T-helper 1 cell (primary cell): ENCODE results near the gene WDFY1.
"Not testable (repeated sequence)": the region's sequence is repeated elsewhere in the genome, so short reads cannot be mapped to it uniquely, and the experiment has no call there.

Source experiments
- DNase-seq, 5 donors: peaks; one replicate each; pipeline ENCODE4 v3.0.0-alpha.2; 2012 to 2020

The WDFY1 gene

DNA sequence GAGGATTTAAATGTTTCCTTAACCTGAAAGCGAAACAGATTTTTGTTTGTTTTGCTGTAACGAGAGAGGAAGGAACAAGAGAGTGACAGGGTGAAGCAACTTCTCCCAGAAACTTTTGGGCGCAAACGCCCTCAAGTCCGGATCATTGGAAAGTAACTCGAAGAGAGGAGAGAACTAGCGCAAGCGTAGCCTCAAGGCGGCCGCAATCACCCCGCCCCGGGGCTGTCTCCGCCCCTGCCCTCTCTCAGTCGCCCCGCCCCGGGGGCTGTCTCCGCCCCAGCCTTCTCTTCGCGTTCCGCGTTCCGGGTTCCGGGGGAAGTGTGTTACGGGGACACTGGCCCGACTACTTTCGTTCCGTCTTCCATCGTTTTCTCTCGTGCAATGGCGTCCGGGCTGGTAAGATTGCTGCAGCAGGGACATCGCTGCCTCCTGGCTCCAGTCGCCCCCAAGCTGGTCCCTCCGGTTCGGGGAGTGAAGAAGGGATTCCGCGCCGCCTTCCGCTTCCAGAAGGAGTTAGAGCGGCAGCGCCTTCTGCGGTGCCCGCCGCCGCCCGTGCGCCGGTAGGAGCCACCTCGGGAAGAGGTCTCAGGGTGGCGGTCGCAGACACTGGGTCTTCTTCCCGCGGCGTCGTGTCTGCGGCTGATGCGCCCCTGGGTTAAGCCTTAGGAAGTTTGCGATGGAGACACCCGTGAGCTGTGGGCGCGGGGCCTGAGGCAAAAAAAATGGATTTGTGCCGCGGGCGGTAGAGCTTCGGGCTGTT is 12.1 kb upstream of the WDFY1 start, which contains the start of gene MRPL44:
TSS of gene MRPL44 (plus strand) at position 372 of the 760 bp plus-strand sequence. CDS start at position 382, 10 bp downstream.
- DNase-seq, result peak; percentile 89 to 97 (median 93)

GRCh38 chr2:223956300-223956699 is 11.2 kb upstream of the WDFY1 start:
- peak in 1 of 5 donors; percentile 22 for DNase-seq

DNA sequence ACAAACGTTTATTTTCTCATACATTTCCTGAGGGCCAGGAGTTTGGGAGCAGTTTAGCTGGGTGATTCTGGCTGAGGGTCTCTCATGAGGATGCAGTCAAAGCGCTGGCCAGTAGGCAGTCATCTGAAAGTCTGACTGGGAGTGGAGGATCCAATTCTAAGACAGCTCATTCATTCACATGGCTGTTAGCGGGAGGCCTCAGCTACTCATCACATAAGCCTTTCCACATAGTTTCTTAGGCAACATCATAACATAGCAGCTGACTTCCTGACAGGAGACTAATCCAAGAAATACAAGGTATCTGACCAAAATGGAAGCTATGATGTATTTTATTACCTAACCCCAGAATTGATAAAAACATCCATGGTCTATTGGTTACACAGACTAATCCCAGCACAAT is 9.3 kb upstream of the WDFY1 start:
- no peak for DNase-seq

- DNase-seq, result no peak
Measured at GRCh38 chr2:223952280-223952968, 7.3 kb upstream of the WDFY1 start.

DNA sequence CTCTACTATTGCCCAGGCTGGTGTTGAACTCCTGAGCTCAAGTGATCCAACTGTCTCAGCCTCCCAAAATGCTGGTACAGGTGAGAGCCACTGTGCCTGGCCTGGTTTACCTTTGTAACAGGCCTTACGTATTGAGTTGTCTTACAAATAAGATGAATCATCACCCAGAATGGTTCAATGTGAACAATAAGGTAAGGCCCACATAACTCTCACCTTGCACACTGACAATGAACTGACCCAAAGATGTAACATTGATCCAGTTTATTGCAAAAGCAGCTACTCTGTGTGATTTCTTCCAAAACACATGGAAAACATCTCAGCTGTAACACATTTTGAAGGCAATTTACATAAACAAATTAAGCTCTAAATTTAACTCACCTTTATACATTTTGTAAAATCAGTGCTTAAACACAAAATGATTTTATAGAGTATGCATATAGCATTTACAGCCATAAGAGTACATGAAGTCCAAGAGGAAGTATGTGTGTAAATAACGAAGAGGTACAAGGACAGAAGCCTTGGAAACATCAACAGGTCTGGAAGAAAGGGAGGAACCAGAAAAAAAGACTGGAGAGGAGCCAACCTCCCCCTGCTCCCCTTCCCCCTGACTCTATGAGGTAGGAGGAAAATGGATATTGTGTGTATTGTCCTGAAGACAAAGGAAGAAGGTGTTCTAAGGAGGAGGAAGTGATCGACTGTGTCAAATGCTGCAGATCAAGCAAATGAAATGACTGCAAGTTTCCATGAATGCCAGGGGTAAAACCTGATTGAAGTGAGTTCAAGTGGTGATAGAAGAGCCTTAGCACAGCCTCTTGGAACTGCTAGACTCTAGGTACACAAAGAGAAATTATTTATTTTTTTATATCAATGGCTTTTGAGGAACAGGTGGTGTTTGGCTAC is 5.6 kb upstream of the WDFY1 start:
- no peak for DNase-seq

GRCh38 chr2:223949241-223949840 is 4.2 kb upstream of the WDFY1 start:
- DNase-seq, result peak in 1 of 5 donors; percentile 32

DNA sequence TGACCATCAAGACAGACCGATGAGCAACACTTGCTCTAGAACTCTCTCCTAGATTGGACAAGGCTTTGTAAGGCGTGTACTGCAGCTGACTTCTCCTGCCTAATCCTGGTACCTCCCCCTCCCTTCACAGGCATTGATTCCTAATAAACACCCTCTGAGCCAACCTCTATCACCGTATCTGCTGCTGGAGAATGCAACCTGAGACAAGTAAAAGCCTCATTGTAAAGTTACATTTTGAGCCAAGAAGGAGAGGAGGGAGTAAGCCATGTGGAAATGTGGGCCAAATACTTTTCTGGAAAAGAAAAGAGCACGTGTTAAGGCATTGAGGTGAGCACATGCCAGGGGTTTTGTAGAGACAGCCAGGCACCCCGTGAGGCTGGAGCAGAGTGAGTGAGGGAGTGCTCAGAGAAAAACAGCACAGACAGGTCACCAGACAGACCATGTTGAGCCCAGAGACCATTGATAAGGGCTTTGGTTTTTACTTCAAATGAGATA is 2.6 kb upstream of the WDFY1 start:
- DNase-seq, result no peak

DNA sequence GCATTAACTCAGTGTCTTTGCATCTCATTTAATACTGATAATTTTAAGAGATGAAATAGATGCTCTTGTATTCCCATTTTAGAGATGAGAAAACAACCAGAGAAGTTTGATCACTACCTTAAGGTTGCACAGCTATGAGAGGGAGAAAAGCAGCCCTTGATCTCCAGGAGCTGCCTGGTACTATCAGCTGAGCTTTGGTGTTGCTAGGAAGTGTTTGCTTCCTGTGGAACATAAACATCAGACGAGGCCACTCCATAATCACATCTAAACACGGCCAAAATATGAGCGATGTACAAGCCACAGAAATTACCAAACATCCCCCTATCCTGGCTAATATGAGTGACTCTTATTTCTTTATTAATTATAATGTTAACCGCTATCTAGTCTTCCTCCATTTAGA is 620 bp upstream of the WDFY1 start:
- DNase-seq, result no peak

- DNase-seq, result peak in 2 of 5 donors; percentile 16 to 27
Measured at GRCh38 chr2:223944166-223944702, 901 bp downstream of the WDFY1 start.

GRCh38 chr2:223943561-223944008 is 1.6 kb downstream of the WDFY1 start:
- DNase-seq, result no peak

GRCh38 chr2:223943135-223943534 is 2.0 kb downstream of the WDFY1 start:
- DNase-seq, result no peak

DNA sequence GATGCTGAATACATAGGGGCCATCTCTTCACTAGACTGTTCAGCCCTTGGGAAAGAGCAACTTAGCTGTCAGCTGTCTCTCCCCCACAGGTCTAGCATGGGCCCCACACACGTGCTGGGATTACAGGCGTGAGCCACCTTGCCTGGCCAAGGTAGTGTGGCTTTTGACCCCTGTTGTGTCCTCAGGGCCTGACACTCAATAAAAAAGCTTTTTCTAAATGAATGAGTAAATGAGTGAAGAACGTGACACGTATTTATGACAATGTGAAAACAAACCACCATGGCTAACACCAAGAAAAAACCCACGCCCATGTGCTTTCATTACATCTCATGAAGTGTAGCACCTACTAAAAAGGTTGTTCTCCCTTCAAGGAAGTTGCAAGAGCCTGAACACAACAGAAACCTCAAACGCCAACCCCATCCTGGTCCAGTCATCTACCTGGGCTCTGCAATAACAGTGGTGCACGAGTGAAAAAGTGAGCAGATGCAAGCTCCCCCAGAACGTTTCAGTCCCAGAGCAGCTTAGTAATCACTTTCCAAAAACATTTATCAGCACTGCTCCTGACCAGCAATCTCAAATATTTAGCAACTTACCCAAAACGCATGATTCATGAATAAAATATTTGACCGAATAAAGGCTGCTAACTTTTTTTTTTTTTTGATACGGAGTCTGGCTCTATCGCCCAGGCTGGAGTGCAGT is 3.4 kb downstream of the WDFY1 start:
- peak in 1 of 5 donors; percentile 89 for DNase-seq

- DNase-seq, result not testable (repeated sequence)
Measured at GRCh38 chr2:223939438-223939837, 5.7 kb downstream of the WDFY1 start.

DNA sequence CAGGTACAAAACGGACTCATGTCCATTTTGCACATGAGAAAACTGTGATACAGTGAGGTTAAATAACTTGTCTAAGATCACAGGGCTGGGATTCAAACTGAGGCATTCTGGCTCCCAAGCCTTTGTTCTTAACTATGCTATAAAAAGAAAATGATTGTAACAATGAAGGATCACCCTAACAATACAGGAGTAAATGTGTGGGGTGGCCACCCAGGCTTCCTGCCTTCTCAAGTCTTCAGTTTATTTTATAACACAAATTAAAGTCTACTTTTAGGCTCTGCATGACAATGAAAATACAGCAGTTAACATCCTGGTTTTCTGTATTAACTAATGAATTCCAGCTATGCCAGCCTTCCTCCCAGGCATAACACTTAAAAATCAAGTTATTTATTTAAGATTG is 7.6 kb downstream of the WDFY1 start:
- DNase-seq, result no peak

DNA sequence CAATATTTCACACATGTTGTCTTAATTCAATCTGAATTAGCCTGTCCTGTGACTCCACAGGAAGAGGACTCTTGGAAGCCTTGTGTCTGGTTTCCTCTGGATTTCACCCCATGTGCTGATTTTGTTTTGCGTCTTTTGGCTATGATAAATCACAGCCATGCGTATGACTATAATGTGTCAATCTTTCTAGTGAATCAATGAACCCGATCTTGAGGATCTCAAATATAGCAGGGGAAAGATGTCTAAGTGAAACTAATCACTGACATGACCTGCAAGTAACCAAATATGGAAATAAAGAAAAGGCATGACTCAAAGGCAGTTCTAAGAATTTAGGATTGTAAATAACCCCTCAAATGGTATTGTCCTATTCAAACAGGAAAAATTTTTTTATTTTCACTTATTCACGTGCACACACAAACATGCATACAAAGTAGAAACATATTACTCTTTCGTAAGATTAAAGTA is 8.2 kb downstream of the WDFY1 start:
- DNase-seq, result peak in 1 of 5 donors; percentile 70

- DNase-seq, result no peak
Measured at GRCh38 chr2:223935459-223936125, 9.5 kb downstream of the WDFY1 start.

GRCh38 chr2:223934870-223935269 is 10.3 kb downstream of the WDFY1 start:
- no peak for DNase-seq

GRCh38 chr2:223932816-223933800 is 12.0 kb downstream of the WDFY1 start:
- DNase-seq, result no peak
